Nasal cavity respiratory epithelium epithelial cell of viscerocranial mucosa (primary cell): ENCODE data around the gene TNFRSF18. TPM values are rescaled to one million over a fixed set of nuclear protein-coding genes. Genes with fewer than 3 reads are reported as not detected.

ENCODE experiments used
- total RNA-seq: library from RNA; depleted of rRNA; stranded (reverse); fragments of >200 nt; gene quantifications from 2 replicates; pipeline ENCODE4 v1.2.3, GENCODE V29; 2014

The TNFRSF18 gene
- total RNA-seq, result 0.34 and 1.5 TPM in 2 replicates

GRCh38 chr1:1206376-1206965 lies at the start of gene TNFRSF18:
TNFRSF18 (minus strand) TSS chr1:1206592; CDS start chr1:1206571, 21 bp downstream.

GRCh38 chr1:1246577-1247340 lies 40.4 kb upstream of the TNFRSF18 start, which contains the start of gene C1QTNF12:
C1QTNF12 (minus strand) TSS chr1:1246722; CDS start chr1:1246690, 32 bp downstream.

GRCh38 chr1:1232208-1232795 lies 25.9 kb upstream of the TNFRSF18 start, which contains the start of gene B3GALT6:
B3GALT6 (plus strand) TSS chr1:1232237; CDS start chr1:1232279, 42 bp downstream.

GRCh38 chr1:1231400-1232207 lies 25.2 kb upstream of the TNFRSF18 start, which contains the start of gene SDF4:
SDF4 (minus strand) TSS chr1:1232001; CDS start chr1:1228772, 3,229 bp downstream.

GRCh38 chr1:1213345-1214265 lies 7.2 kb upstream of the TNFRSF18 start, which contains the start of gene TNFRSF4:
TNFRSF4 (minus strand) TSS chr1:1214153; CDS start chr1:1214127, 26 bp downstream.

GRCh38 chr1:1173793-1174415 lies 32.5 kb downstream of the TNFRSF18 start, which contains the start of gene TTLL10:
TTLL10 (plus strand) TSS chr1:1173880; CDS start chr1:1179216, 5,336 bp downstream.

Other genes starting within 250 kb of the TNFRSF18 start
- gene NOC2L, start 247.3 kb downstream of the TNFRSF18 start, total RNA-seq, result 110 and 135 TPM in 2 replicates
- gene KLHL17, start 246.0 kb downstream of the TNFRSF18 start, total RNA-seq, result 3.1 and 7.7 TPM in 2 replicates
- gene PLEKHN1, start 240.1 kb downstream of the TNFRSF18 start, total RNA-seq, result 4.4 and 6.2 TPM in 2 replicates
- 0.07 TPM in 1 of 2 replicates, not detected in the other for gene PERM1, start 224.5 kb downstream of the TNFRSF18 start, total RNA-seq
- gene HES4, start 206.5 kb downstream of the TNFRSF18 start, total RNA-seq, result 34.5 and 46.5 TPM in 2 replicates
- 25.1 and 119 TPM in 2 replicates for gene ISG15, start 193.1 kb downstream of the TNFRSF18 start, total RNA-seq
- 157 and 485 TPM in 2 replicates for gene AGRN, start 186.5 kb downstream of the TNFRSF18 start, total RNA-seq
- 2.6 and 14.7 TPM in 2 replicates for gene RNF223, start 132.3 kb downstream of the TNFRSF18 start, total RNA-seq
- 6.5 and 9.3 TPM in 2 replicates for gene C1orf159, start 90.5 kb downstream of the TNFRSF18 start, total RNA-seq
- 0.28 TPM in 1 of 2 replicates, not detected in the other for gene TTLL10, start 32.7 kb downstream of the TNFRSF18 start, total RNA-seq
- gene TNFRSF4, start 7.6 kb upstream of the TNFRSF18 start, total RNA-seq, result 0.14 TPM in 1 of 2 replicates, not detected in the other
- gene SDF4, start 25.4 kb upstream of the TNFRSF18 start, total RNA-seq, result 76.9 and 124 TPM in 2 replicates
- gene B3GALT6, start 25.6 kb upstream of the TNFRSF18 start, total RNA-seq, result 24.4 and 25.6 TPM in 2 replicates
- gene C1QTNF12, start 40.1 kb upstream of the TNFRSF18 start, total RNA-seq, result 0.93 and 1.4 TPM in 2 replicates
- gene UBE2J2, start 67.3 kb upstream of the TNFRSF18 start, total RNA-seq, result 46.3 and 60.5 TPM in 2 replicates
- gene SCNN1D, start 73.8 kb upstream of the TNFRSF18 start, total RNA-seq, result 0.68 and 1.4 TPM in 2 replicates
- 17.4 and 57.2 TPM in 2 replicates for gene ACAP3, start 101.3 kb upstream of the TNFRSF18 start, total RNA-seq
- gene PUSL1, start 102.0 kb upstream of the TNFRSF18 start, total RNA-seq, result 16.9 and 25.6 TPM in 2 replicates
- 55.4 and 66.1 TPM in 2 replicates for gene INTS11, start 118.1 kb upstream of the TNFRSF18 start, total RNA-seq
- 19.8 and 32.1 TPM in 2 replicates for gene CPTP, start 118.2 kb upstream of the TNFRSF18 start, total RNA-seq
- gene TAS1R3, start 124.7 kb upstream of the TNFRSF18 start, total RNA-seq, result under 0.01 and 0.36 TPM in 2 replicates
- 204 and 206 TPM in 2 replicates for gene DVL1, start 142.8 kb upstream of the TNFRSF18 start, total RNA-seq
- 0.34 and 1.1 TPM in 2 replicates for gene MXRA8, start 152.0 kb upstream of the TNFRSF18 start, total RNA-seq
- 60.4 and 110 TPM in 2 replicates for gene AURKAIP1, start 168.6 kb upstream of the TNFRSF18 start, total RNA-seq
- gene CCNL2, start 192.7 kb upstream of the TNFRSF18 start, total RNA-seq, result 57.4 and 139 TPM in 2 replicates
- gene MRPL20, start 200.7 kb upstream of the TNFRSF18 start, total RNA-seq, result 50.2 and 56.3 TPM in 2 replicates
- gene ANKRD65, start 214.7 kb upstream of the TNFRSF18 start, total RNA-seq, result 4.4 and 18.2 TPM in 2 replicates
- 2.1 and 18.4 TPM in 2 replicates for gene VWA1, start 229.1 kb upstream of the TNFRSF18 start, total RNA-seq
- 0.34 and 1.1 TPM in 2 replicates for gene ATAD3C, start 243.1 kb upstream of the TNFRSF18 start, total RNA-seq